ENCODE data around the gene ABHD11.
A peak's percentile ranks its signal among the peaks of the same experiment; 100 is the strongest.
"Not testable (repeated sequence)": the region's sequence is repeated elsewhere in the genome, so short reads cannot be mapped to it uniquely, and the experiment has no call there.

ABHD11 gene

GRCh38 chr7:73742753-73743641 lies 4.4 kb upstream of the ABHD11 start:
- no peak for DNase-seq

- DNase-seq = no peak
Observed at GRCh38 chr7:73742338-73742752, 3.7 kb upstream of the ABHD11 start.

DNA sequence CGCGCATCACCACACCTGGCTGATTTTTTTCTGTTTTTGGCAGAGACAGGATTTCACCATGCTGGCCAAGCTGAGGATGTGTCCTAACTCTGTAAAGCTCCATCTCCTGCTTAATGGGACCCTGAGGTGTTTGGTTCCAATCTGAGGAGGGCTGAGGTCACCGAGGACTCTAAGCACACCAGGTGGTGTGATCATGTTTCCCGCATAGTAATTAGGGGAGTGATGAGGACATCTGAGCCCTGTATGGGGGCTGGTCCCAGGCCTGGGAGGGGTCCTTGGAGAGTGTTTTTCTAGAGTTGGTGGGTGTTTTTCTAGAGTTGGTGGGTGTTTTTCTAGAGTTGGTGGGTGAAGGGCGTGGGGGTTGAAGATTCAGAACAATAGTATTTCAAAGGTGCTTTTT lies 3.0 kb upstream of the ABHD11 start:
- no peak for DNase-seq

DNA sequence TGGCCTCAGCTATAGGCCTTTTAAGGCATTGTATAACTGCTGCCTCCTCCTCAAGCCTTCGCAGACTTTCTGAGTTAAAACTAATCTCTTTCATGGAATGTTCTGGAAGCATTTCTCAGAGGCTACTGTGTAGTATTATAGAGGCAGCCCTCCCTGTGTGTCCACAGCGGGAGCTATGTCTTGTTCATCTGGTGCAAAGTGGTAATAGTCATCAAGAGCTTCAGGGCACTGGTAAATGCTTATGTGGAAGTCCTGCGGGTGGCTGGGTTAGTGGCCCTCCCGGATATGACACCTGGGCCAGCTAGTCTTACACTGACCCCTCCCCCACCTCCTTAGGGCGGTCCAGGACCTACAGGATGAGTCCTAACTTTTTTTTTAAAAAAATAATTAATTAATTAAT lies 2.2 kb upstream of the ABHD11 start:
- DNase-seq = no peak

- DNase-seq = no peak
Observed at GRCh38 chr7:73740212-73740611, 1.6 kb upstream of the ABHD11 start.

DNA sequence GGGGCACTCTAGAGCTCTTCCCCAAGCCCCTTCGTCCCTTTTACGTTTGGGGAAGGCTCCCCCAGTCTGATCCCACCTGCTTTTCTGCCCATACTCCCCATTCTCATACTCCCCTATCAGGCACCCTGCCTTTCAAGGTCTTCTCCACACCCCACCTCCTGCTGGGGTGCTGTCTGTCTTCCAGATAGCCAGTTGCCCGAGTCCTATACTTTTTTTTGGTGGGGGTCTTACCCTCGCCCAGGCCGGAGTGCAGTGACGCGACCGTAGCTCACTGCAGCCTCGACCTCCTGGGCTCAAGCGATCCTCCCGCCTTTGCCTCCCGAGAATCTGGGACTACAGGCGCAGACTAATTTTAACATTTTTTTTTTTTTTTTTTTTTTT lies 775 bp upstream of the ABHD11 start:
- DNase-seq = no peak

- peak; percentile 49 for DNase-seq
Observed at GRCh38 chr7:73738220-73738611, 386 bp downstream of the ABHD11 start.

DNA sequence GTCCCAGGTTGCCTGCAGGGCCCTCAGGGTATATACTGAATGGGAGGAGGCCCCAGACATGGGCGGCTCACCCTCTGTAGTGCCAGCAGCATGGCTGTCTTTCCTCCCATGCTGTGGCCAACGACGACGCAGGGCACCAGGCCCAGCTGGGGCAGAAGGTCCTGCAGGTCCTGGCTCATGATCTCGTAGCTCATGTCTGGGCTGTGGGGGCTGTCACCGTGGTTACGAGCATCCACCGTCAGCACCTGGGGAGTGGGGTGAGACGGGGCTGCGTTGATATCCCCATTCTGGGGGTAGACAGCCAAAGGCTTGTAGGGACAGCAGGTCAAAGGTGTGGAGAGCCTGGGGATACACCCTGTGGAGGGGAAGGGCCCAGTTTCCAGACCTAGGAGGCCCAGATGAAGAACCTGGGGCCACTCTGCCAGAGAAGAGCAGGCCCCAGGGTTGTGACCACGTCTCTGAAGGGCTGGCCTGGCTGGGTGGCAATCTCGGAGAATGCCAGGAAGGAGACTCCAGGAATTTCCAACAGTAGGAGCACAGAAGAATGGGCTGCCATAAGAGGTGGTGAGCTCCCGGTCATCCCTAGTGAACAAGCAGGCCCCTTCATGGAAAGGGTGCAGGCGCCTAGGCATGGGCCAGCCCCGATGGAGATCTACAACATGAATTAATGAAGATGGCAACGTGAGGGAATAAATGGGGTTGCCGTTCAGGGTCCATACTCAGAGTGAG lies 947 bp downstream of the ABHD11 start:
- no peak for DNase-seq

- DNase-seq = no peak
Observed at GRCh38 chr7:73736885-73737284, 1.7 kb downstream of the ABHD11 start.

DNA sequence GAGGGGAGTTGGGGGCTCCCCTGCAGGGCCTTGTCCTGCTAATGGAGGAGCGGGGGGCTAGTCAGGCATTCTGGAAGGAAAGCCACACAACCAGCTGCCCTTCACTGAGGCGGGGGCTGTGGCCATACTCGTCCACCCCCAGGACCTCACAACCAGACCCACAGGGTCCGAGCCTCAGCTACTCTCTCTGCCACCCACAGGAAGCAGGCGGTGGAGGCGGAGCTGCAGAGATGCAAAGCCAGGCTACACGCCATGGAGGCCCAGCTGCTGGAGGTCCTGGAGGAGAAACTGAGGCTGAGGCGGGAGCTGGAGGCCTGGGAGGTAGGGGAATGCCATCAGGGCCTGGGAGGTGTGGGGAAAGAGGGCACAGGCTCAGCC lies 3.1 kb downstream of the ABHD11 start:
- no peak for DNase-seq

GRCh38 chr7:73734619-73735527 lies 3.7 kb downstream of the ABHD11 start:
- peak; percentile 86 for DNase-seq

- no peak for DNase-seq
Observed at GRCh38 chr7:73732397-73732796, 6.2 kb downstream of the ABHD11 start.

DNA sequence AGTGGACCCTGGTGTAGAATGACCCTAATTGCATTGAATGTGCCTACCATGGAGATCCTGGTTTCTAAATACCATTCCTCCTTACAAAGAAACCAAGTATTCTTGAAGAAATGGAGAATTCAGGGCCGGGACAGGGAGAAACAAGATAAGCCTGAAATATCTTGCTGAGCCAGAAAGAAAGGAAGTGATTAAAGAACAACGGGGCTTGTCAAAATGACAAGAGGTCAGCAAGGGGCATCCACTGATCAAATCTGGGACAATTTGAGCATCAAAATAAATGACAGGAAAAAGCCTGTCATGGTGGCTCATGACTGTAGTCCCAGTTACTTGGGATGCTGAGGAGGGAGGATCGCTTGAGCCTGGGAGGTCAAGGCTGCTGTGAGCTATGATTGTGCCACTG lies 8.1 kb downstream of the ABHD11 start:
- DNase-seq = no peak

DNA sequence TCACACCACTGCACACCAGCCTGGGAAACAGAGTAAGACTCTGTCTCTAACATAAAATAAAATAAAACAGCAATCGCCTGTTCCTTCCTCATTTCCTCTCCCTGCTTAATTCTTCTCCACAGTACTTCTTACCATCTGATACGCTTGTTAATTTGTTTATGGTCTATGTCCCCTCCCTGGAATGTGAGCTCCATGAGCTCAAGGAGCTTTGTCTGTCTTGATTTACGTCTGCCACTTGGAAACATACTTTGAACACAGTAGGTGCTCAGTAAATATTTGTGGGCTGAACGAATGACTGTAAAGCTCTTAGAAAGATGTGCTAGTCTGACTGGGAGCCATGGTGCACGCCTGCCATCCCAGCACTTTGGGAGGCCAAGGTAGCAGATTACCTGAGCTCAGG lies 10.1 kb downstream of the ABHD11 start:
- DNase-seq = no peak

DNA sequence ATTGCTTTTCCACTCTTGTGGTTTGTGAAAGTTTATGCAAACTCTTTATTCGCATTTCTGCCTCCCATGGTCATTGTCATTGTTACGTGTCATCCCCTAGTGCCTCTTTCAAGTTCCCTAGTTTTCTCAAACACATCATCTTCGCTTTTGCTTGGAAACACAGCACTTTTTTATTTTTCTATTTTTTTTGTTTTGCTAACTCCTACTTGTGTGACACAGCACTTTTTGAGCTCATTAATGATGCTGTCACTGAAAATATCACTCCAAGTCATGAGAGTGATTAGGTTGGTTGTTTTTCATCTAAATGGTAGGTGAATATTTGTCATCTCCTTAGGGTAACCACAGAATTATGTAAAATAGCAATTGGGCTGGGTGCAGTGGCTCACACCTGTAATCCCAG lies 10.7 kb downstream of the ABHD11 start:
- peak; percentile 42 for DNase-seq

DNA sequence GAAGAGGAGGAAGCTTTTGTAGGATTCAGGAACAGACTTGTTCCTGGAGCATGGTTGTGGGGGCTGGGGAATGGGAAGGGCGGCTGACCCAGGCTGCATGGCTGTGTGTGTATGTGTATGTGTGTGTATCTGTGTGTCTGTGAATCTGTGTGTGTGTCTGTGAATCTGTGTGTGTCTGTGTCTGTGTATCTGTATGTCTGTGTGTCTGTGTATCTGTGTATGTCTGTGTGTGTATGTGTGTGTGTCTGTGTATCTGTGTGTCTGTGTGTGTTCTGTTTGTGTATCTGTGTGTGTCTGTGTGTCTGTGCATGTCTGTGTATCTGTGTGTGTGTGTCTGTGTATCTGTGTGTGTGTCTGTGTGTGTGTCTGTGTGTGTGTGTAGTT lies 12.5 kb downstream of the ABHD11 start:
- no peak for DNase-seq

GRCh38 chr7:73723813-73724212 lies 14.8 kb downstream of the ABHD11 start:
- DNase-seq = no peak

GRCh38 chr7:73722785-73723184 lies 15.8 kb downstream of the ABHD11 start:
- no peak for DNase-seq

DNA sequence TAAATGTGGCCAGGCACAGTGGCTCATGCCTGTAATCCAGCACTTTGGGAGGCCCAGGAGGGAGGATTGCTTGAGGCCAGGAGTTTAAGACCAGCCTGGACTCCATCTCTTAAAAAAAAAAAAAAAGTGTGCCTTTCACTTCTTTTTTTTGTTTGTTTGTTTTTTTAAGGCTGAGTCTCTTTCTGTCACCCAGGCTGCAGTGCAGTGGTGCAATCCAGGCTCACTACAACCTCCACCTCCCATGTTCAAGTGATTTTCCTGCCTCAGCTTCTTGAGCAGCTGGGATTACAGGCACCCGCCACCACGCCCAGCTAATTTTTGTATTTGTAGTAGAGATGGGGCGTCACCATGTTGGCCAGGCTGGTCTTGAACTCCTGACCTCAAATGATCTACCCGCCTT lies 16.4 kb downstream of the ABHD11 start:
- not testable (repeated sequence) for DNase-seq

- no peak for DNase-seq
Observed at GRCh38 chr7:73721377-73721817, 17.2 kb downstream of the ABHD11 start.

DNA sequence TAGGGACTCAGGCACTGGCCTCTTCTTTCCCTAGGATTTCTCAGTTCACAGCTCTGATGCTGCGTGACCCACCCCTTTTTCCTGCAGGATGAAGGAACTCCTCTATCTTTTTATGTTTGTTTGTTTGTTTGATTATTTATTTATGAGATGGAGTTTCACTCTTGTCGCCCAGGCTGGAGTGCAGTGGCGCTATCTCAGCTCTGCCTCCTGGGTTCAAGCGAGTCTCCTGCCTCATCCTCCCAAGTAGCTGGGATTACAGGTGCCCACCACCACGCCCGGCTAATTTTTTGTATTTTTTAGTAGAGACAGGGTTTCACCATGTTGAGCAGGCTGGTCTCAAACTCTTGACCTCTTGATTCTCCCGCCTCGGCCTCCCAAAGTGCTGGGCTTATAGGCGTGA lies 18.2 kb downstream of the ABHD11 start:
- DNase-seq = not testable (repeated sequence)

GRCh38 chr7:73719806-73720169 lies 18.8 kb downstream of the ABHD11 start:
- no peak for DNase-seq
